HepG2 (cell line): ENCODE results near the gene ARF4. TPM values are rescaled to one million over a fixed set of nuclear protein-coding genes. Genes with fewer than 3 reads are reported as not detected.
A peak's percentile ranks its signal among the peaks of the same experiment; 100 is the strongest.

Source experiments
- ATRX ChIP-seq: sonication (generic); formaldehyde crosslinking; IDR thresholded peaks from 2 replicates; pipeline ENCODE4 v1.4.0; 2020; ENCODE audit warnings: missing genetic modification reagents, borderline replicate concordance
- FOXP1 ChIP-seq, 2 experiments: fragments of 450-650 bp in 1 of 2; IDR thresholded peaks; 2 replicates each; pipeline ENCODE4 v1.6.1; 2017 to 2018; ENCODE audit warnings: antibody characterized with exemption in 1 of 2
- HMG20A ChIP-seq: IDR thresholded peaks from 2 replicates; pipeline ENCODE4 v1.6.1; 2016; ENCODE audit warnings: borderline replicate concordance
- HNF4G ChIP-seq, 2 experiments: sonication (generic) in 1 of 2; formaldehyde crosslinking in 1 of 2; IDR thresholded peaks; 2 replicates each; pipeline versions ENCODE4 v1.4.0 to v1.6.1; 2011 to 2020; ENCODE audit warnings: borderline replicate concordance in 2 of 2, low read depth in 2 of 2, mild to moderate bottlenecking in 2 of 2, low read length in 1 of 2, missing genetic modification reagents in 1 of 2, moderate library complexity in 1 of 2
- NCOR1 ChIP-seq: fragments of 200-600 bp; sonication (generic); IDR thresholded peaks from 2 replicates; pipeline ENCODE4 v1.7.0; 2017; ENCODE audit warnings: antibody characterized with exemption, low read length, borderline replicate concordance
- NR2F2 ChIP-seq: IDR thresholded peaks from 2 replicates; pipeline ENCODE4 v1.6.1; 2012; ENCODE audit warnings: low read depth, inconsistent platforms, borderline replicate concordance
- SNAI1 ChIP-seq: sonication (generic); formaldehyde crosslinking; IDR thresholded peaks from 2 replicates; pipeline ENCODE4 v1.5.0; 2020; ENCODE audit warnings: mild to moderate bottlenecking, missing genetic modification reagents, borderline replicate concordance
- SNAPC2 ChIP-seq: sonication (generic); formaldehyde crosslinking; IDR thresholded peaks from 2 replicates; pipeline ENCODE4 v1.8.1; 2022; ENCODE audit warnings: mild to moderate bottlenecking, missing genetic modification reagents
- THAP11 ChIP-seq: IDR thresholded peaks from 2 replicates; pipeline ENCODE4 v1.6.1; 2016; ENCODE audit warnings: missing biosample characterization, missing genetic modification reagents
- ZBTB38 ChIP-seq: sonication (generic); formaldehyde crosslinking; IDR thresholded peaks from 2 replicates; pipeline ENCODE4 v1.5.1; 2020; ENCODE audit warnings: mild to moderate bottlenecking, missing genetic modification reagents
- ZFP82 ChIP-seq: sonication (generic); formaldehyde crosslinking; IDR thresholded peaks from 2 replicates; pipeline ENCODE4 v1.5.1; 2020; ENCODE audit warnings: mild to moderate bottlenecking, missing genetic modification reagents, borderline replicate concordance
- ZNF124 ChIP-seq: sonication (generic); formaldehyde crosslinking; IDR thresholded peaks from 2 replicates; pipeline ENCODE4 v1.4.0; 2020; ENCODE audit warnings: missing genetic modification reagents
- ZNF274 ChIP-seq: sonication (generic); formaldehyde crosslinking; IDR thresholded peaks from 2 replicates; pipeline ENCODE4 v1.5.1; 2020; ENCODE audit warnings: mild to moderate bottlenecking, missing genetic modification reagents
- ZNF317 ChIP-seq: sonication (generic); formaldehyde crosslinking; IDR thresholded peaks from 2 replicates; pipeline ENCODE4 v1.5.0; 2020; ENCODE audit warnings: mild to moderate bottlenecking, missing genetic modification reagents
- ZNF430 ChIP-seq: sonication (generic); formaldehyde crosslinking; IDR thresholded peaks from 2 replicates; pipeline ENCODE4 v1.9.0; 2021; ENCODE audit warnings: mild to moderate bottlenecking, missing genetic modification reagents
- ZNF567 ChIP-seq: sonication (generic); formaldehyde crosslinking; IDR thresholded peaks from 2 replicates; pipeline ENCODE4 v1.8.1; 2023; ENCODE audit warnings: mild to moderate bottlenecking, missing genetic modification reagents, borderline replicate concordance
- ZNF83 ChIP-seq: sonication (generic); formaldehyde crosslinking; IDR thresholded peaks from 2 replicates; pipeline ENCODE4 v1.4.0; 2020; ENCODE audit warnings: missing genetic modification reagents, mild to moderate bottlenecking, borderline replicate concordance
- ZSCAN21 ChIP-seq: sonication (generic); formaldehyde crosslinking; IDR thresholded peaks from 2 replicates; pipeline ENCODE4 v1.8.0; 2022; ENCODE audit warnings: mild to moderate bottlenecking, missing genetic modification reagents, moderate library complexity, borderline replicate concordance
- ZZZ3 ChIP-seq: sonication (generic); formaldehyde crosslinking; IDR thresholded peaks from 2 replicates; pipeline ENCODE4 v1.4.0; 2020; ENCODE audit warnings: missing genetic modification reagents, mild to moderate bottlenecking, borderline replicate concordance
- polyA plus RNA-seq, 8 experiments: library from polyadenylated mRNA; depleted of rRNA in 3 of 8; stranded (reverse) in 7 of 8; unstranded in 1 of 8; fragments of >200 nt; fragmentation: Illumina TruSeq in 4 of 8; extraction: Trizol in 4 of 8; gene quantifications; 2 replicates each; pipeline versions ENCODE4 v1.2.1 to v1.2.3, GENCODE V29; 2011 to 2016; ENCODE audit warnings: low read depth in 4 of 8, missing spikeins in 1 of 8, mixed read lengths in 1 of 8; ENCODE audit not compliant: insufficient read depth in 1 of 8
- total RNA-seq, 5 experiments: library from RNA; depleted of rRNA; stranded (reverse); fragments of >200 nt; fragmentation: Illumina TruSeq; extraction: Trizol; gene quantifications; 2 replicates each; pipeline ENCODE4 v1.2.3, GENCODE V29; 2016; ENCODE audit warnings: low read depth in 1 of 5
- TF ChIP-seq, protein P1 (sequence below): sonication (generic); formaldehyde crosslinking; IDR thresholded peaks from 2 replicates; pipeline ENCODE4 v1.5.0; 2020; ENCODE audit warnings: mild to moderate bottlenecking, missing genetic modification reagents
- TF ChIP-seq, protein P2 (sequence below): sonication (generic); formaldehyde crosslinking; conservative IDR thresholded peaks from 2 replicates; pipeline ENCODE4 v1.5.0; 2020; ENCODE audit warnings: missing genetic modification reagents
- TF ChIP-seq, protein P3 (sequence below): sonication (generic); formaldehyde crosslinking; conservative IDR thresholded peaks from 2 replicates; pipeline ENCODE4 v1.8.1; 2023; ENCODE audit warnings: missing genetic modification reagents

Gene ARF4
- total and polyA plus RNA-seq, 2 of the 13 experiments (the other 11 are each of a cell fraction or from before 2014, with no cell fraction given), result 184 to 250 TPM

DNA sequence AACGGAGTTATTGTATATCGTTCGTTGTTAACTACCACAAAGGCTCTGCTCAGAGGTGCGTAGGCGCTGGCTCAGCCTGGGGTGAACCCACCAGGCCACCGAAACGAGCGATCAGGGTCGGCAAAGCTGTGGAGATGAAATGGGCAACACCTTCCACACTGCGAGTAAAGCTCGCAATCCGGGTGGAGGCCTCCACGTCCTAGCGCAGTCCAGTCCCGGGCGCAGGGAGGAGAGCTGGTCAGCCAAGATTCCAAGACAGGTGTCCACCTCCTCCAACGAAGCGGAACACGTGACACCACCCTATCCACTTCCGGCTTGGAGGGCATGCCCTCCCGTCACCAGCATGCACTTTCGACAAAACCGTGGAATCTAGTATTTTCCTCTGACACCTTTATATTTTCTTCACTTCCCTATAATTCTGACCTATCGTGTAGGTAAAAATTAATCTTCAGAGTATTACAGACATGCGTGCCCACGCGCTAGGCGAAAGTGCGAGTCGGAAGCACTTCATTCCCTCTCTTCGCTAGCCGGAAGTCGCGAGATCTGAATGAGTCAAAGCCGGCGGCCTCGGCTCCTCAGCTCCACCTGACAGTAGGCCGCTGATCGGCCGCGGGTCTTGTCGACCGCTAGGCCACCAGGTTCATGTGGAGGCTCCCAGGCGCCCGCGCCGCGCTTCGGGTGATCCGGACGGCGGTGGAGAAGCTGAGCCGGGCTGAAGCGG is 41.2 kb downstream of the ARF4 start, which contains the start of gene PDE12 (continued):
- TF ChIP-seq ZNF567 (CRISPR knock-in tag), result no peak
- TF ChIP-seq ZBTB38 (CRISPR knock-in tag), result peak; percentile 64
- no peak; the same call in 1 of the 2 replicates for TF ChIP-seq ZNF317 (CRISPR knock-in tag)
- peak; percentile 94 for TF ChIP-seq THAP11 (CRISPR knock-in tag)
- TF ChIP-seq, protein P1, sequence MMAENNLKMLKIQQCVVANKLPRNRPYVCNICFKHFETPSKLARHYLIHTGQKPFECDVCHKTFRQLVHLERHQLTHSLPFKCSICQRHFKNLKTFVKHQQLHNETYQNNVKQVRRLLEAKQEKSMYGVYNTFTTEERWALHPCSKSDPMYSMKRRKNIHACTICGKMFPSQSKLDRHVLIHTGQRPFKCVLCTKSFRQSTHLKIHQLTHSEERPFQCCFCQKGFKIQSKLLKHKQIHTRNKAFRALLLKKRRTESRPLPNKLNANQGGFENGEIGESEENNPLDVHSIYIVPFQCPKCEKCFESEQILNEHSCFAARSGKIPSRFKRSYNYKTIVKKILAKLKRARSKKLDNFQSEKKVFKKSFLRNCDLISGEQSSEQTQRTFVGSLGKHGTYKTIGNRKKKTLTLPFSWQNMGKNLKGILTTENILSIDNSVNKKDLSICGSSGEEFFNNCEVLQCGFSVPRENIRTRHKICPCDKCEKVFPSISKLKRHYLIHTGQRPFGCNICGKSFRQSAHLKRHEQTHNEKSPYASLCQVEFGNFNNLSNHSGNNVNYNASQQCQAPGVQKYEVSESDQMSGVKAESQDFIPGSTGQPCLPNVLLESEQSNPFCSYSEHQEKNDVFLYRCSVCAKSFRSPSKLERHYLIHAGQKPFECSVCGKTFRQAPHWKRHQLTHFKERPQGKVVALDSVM (CRISPR knock-in tag), result no peak
- no peak for TF ChIP-seq FOXP1 (IDR thresholded peaks at IDR 0.05)
- no peak for TF ChIP-seq FOXP1 (CRISPR knock-in tag; IDR thresholded peaks at IDR 0.05)
- 0 out of 2 replicates have a peak, but pooled peaks have one; percentile 66 for TF ChIP-seq NR2F2
- no peak; the same call in 1 of the 2 replicates for TF ChIP-seq HMG20A (CRISPR knock-in tag)
- no peak for TF ChIP-seq HNF4G (IDR thresholded peaks at IDR 0.05; ENCODE audit: borderline replicate concordance, low read depth, low read length)
- no peak for TF ChIP-seq HNF4G (CRISPR knock-in tag; IDR thresholded peaks at IDR 0.05; ENCODE audit: borderline replicate concordance, low read depth)
- TF ChIP-seq ZNF430 (CRISPR knock-in tag), result peak; percentile 98
- TF ChIP-seq ZNF83 (CRISPR knock-in tag), result peak; percentile 66
- TF ChIP-seq, protein P2, sequence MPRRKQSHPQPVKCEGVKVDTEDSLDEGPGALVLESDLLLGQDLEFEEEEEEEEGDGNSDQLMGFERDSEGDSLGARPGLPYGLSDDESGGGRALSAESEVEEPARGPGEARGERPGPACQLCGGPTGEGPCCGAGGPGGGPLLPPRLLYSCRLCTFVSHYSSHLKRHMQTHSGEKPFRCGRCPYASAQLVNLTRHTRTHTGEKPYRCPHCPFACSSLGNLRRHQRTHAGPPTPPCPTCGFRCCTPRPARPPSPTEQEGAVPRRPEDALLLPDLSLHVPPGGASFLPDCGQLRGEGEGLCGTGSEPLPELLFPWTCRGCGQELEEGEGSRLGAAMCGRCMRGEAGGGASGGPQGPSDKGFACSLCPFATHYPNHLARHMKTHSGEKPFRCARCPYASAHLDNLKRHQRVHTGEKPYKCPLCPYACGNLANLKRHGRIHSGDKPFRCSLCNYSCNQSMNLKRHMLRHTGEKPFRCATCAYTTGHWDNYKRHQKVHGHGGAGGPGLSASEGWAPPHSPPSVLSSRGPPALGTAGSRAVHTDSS, result no peak
- peak; percentile 63; the same call in 1 of the 2 replicates for TF ChIP-seq ZNF124 (CRISPR knock-in tag)
- peak; percentile 89; the same call in 1 of the 2 replicates for TF ChIP-seq ZSCAN21 (CRISPR knock-in tag)
- TF ChIP-seq, protein P3, sequence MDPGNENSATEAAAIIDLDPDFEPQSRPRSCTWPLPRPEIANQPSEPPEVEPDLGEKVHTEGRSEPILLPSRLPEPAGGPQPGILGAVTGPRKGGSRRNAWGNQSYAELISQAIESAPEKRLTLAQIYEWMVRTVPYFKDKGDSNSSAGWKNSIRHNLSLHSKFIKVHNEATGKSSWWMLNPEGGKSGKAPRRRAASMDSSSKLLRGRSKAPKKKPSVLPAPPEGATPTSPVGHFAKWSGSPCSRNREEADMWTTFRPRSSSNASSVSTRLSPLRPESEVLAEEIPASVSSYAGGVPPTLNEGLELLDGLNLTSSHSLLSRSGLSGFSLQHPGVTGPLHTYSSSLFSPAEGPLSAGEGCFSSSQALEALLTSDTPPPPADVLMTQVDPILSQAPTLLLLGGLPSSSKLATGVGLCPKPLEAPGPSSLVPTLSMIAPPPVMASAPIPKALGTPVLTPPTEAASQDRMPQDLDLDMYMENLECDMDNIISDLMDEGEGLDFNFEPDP (CRISPR knock-in tag), result peak; percentile 41; the same call in 1 of the 2 replicates
- TF ChIP-seq ZNF274 (CRISPR knock-in tag), result peak; percentile 87; the same call in 1 of the 2 replicates
- TF ChIP-seq NCOR1, result peak; percentile 50; the same call in 1 of the 2 replicates
- TF ChIP-seq ZZZ3 (CRISPR knock-in tag), result peak; percentile 87; the same call in 1 of the 2 replicates
- peak; percentile 90; the same call in 1 of the 2 replicates for TF ChIP-seq SNAPC2 (CRISPR knock-in tag)
- no peak for TF ChIP-seq SNAI1 (CRISPR knock-in tag)
- TF ChIP-seq ATRX (CRISPR knock-in tag), result no peak
- 0 out of 2 replicates have a peak, but pooled peaks have one; percentile 53 for TF ChIP-seq ZFP82 (CRISPR knock-in tag)
